AG20443 (cell line): Measurements from ENCODE around the gene PIEZO1.
A peak's percentile ranks its signal among the peaks of the same experiment; 100 is the strongest.
"Not testable (repeated sequence)": the region's sequence is repeated elsewhere in the genome, so short reads cannot be mapped to it uniquely, and the experiment has no call there.

ENCODE experiments used
- DNase-seq: peaks from one replicate; pipeline ENCODE4 v3.0.0; 2012; ENCODE audit warnings: low spot score, mixed read lengths

The PIEZO1 gene

GRCh38 chr16:88781140-88782077 is 3.6 kb downstream of the PIEZO1 start:
- no peak for DNase-seq

DNA sequence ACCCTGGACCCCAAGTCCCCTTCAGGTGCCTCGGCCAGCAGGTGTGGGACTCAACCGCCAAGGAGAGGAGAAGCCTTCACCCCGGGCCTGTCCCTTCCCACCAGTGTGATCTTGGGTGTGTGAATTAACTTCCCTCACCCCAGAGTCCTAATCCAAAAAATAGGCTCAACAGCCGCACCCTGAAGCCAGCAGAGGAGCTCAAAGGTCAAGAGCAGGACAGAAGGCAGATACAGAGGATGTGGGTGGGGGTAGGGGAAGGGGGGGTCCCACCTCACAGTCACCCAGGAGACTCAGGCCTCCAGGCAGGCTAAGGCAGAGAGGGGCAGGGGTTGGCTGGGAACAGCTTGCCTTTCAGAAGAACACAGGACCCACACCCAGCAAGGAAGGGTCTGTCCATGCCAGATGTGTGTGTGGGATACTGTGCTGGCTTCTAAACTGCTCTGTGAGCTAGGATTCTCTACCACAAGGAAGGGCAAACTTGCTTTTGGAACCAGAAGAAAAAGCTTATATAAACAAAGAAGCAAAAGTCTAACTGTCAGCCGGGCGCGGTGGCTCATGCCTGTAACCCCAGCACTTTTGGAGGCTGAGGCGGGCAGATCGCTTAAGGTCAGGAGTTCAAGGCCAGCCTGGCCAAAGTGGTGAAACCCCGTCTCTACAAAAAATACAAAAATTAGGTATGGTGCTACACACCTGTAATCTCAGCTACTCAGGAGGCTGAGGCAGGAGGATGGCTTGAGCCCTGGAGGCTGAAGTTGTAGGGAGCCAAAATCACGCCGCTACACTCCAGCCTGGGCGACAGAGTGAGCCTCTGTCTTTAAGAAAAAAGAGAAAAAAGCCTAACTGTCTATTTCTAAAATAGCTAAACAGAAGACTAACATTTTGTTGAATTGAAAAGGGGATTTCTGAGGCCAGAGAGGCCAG is 4.6 kb downstream of the PIEZO1 start:
- no peak for DNase-seq

- no peak for DNase-seq
Observed at GRCh38 chr16:88779406-88780141, 5.4 kb downstream of the PIEZO1 start.

DNA sequence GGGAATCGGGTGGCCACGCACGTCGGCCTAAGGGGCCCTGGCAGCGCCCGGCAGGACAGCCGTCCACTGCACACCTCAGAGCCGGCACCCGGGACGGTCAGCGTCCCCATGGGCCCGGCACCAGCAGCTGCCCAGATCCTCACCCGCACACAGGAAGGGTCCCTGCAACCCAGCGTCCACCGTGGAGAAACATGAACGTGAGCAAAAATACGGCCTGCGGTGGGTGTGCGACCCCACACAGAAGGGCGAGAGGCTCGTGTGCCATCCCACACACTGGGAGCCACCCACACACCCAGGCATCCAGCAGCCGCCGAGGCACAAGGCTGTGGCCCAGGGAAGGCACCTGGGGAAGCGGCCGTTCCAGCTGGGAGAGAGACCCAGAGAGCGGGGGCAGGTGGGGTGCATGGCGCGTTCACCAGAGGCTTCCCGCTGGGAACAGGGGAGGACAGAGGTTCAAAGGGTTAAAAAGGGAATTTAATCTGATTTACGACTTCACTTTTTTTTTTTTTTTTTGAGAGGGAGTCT is 6.4 kb downstream of the PIEZO1 start:
- DNase-seq: no peak

GRCh38 chr16:88778271-88778525 is 6.8 kb downstream of the PIEZO1 start:
- no peak for DNase-seq

DNA sequence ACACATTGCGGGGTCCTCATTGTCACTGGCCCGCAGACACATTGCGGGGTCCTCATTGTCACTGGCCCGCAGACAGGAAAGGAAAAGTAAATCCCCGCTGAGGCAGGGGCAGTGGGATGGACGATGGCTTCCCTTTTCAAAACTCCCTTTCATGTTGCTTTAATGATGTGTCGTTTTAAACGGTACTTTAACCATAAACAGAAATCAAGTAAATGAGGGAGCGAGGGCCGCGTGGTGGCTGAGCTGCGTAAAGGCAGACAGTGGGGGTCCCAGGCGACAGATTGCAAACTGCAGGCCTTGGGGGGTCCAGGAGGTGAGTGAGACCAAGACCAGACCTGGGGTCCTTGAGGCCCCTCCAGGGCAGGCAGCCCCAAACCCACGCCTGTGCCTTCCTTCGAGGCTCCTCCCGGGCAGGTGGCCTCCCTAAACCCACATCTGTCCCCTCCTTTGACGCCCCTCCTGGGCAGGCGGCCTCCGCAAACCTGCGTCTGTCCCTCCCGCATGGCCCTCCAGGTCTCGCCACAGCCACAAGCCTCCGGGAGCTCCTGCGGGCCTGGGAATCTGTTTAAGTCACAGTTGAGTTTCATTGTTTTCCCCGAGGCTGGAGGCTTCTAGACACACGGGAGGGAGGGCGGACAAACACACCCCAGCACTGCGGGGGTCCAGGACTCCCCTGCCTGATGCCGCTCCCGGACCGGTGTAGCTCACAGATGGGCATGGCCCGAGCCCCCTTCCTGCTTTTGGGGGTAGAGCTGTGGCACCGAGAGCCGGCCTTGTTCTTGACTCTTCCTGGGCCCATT is 7.3 kb downstream of the PIEZO1 start:
- DNase-seq: no peak

DNA sequence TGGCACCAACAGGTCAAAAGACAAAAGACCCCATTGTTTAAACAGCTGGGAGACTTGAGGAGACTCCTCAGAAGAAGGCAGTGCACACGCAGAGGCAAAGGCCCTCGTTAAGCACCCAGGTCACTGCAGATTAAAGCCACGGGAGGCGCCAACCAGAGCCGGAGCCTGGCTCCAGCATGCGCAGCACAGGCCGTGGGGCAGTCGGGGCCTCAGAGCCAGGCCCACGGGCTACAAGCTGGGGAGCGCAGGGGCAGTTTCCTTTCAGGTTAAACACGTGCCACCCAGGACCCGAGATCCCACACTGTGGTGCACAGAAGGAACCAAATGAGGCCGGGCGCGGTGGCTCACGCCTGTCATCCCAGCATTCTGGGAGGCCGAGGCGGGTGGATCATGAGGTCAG is 9.2 kb downstream of the PIEZO1 start:
- no peak for DNase-seq

GRCh38 chr16:88774544-88775393 is 10.3 kb downstream of the PIEZO1 start:
- no peak for DNase-seq

- peak; percentile 88 for DNase-seq
Observed at GRCh38 chr16:88773812-88774291, 11.2 kb downstream of the PIEZO1 start.

DNA sequence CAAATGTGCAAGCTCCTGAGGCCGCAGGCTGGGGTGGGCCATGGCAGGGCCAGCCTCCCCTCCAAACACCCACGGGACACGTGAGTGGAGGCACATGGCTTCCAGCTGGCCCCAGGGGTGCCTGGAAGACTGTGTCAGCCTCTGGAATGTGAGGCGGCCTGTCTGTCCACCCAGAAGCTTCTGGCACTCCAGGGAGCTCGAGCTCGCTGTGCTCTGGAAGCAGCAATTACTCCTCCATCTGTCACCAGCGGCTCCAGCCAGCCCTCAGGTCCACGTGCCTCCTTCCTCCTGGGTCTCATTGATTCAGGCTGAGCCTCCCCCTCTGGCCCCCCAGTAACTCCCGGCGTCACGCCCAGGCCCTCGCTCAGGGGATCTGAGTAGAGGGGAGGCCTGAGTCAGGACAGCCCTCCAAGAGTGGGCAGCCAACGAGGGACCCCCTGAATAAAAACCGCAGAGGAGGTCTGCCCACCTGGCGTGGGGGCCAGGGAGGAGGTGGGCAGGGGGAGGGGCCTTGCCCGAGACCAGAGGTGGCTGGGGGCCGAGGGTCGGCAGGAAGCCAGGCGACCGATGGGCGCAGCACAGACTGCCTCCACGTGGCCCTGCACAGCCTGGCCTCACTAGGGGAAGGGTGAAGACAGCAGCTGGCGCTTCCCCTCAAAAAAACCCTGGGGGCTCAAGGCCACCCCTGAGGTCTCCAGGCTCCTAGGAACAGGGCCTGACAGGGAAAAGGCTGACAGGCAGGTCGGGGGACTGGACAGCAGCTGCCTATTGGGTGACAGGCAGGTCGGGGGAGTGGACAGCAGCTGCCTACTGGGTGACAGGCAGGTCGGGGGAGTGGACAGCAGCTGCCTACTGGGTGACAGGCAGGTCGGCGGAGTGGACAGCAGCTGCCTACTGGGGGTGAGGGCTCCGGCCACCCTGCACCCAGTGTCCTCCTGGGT is 11.9 kb downstream of the PIEZO1 start:
- peak; percentile 94 for DNase-seq

- not testable (repeated sequence) for DNase-seq
Observed at GRCh38 chr16:88771781-88772180, 13.2 kb downstream of the PIEZO1 start.

- no peak for DNase-seq
Observed at GRCh38 chr16:88771294-88771772, 13.7 kb downstream of the PIEZO1 start.

DNA sequence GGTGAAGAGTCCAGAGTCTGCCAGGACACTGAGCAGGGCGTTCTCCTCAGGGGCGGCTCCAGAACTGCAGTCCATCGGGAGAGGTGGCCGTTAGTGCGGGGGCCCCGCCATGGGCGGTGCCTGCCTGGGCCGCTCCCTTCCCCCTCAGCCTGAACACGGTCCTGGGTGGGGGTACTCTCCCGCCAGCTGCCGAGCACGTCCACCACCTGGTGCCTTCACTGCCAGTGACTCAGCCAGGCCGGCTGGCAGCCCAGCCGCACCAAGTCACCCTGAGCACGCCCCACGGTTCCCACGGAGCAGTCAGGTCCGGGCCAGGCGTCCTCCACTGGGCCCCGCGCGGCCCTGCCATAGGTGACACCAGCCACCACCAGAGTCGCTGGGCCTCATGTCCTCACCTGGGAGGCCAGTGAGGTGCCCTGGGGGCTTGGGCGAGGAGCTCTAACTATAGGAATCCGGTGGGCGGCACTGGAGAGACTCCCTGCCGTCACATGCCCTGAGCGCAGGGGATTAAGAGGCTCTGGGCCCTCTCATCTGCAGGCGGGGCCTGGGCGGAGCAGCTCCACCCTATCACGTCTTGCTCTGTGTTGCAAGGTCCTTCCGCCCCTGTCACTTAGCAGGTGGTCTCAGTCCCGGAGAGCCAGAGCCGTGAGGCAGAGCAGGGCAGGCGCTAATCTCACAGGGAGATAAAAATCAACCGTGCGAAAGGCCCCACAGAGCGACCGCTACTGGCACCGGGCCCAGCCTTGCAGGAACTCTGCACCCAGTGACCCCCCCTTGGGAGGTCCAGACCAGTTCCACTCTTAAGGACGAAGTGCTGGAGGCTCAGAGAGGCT is 14.3 kb downstream of the PIEZO1 start:
- no peak for DNase-seq

- DNase-seq: peak; percentile 46
Observed at GRCh38 chr16:88769617-88770460, 15.2 kb downstream of the PIEZO1 start.

- DNase-seq: peak; percentile 68
Observed at GRCh38 chr16:88768071-88768783, 16.8 kb downstream of the PIEZO1 start.

GRCh38 chr16:88767546-88768070 is 17.4 kb downstream of the PIEZO1 start:
- DNase-seq: no peak
